Stimulated activated CD8-positive, alpha-beta memory T cell treated with anti-CD3 and anti-CD28 coated beads, Interleukin-7, amount 100 ng/mL, for 48 hours (primary cell): ENCODE results near the gene HDAC5.
"Not testable (repeated sequence)": the region's sequence is repeated elsewhere in the genome, so short reads cannot be mapped to it uniquely, and the experiment has no call there.

ENCODE experiments used
- DNase-seq, 2 donors: peaks; one replicate each; pipeline ENCODE4 v3.0.0-alpha.2; 2020; ENCODE audit warnings: low read depth in 1 of 2; ENCODE audit errors: extremely low read depth in 1 of 2

HDAC5 gene

GRCh38 chr17:44037471-44037870 is 86.0 kb downstream of the HDAC5 start:
- DNase-seq: no peak

GRCh38 chr17:44034688-44035087 is 88.8 kb downstream of the HDAC5 start:
- not testable (repeated sequence) for DNase-seq

GRCh38 chr17:44033861-44034408 is 89.5 kb downstream of the HDAC5 start:
- DNase-seq: no peak

- DNase-seq: no peak
Observed at GRCh38 chr17:44030482-44030881, 93.0 kb downstream of the HDAC5 start.

- no peak for DNase-seq
Observed at GRCh38 chr17:44029736-44030135, 93.7 kb downstream of the HDAC5 start.
